HepG2 (cell line): ENCODE measurements around the gene RPP25L. TPM values are rescaled to one million over a fixed set of nuclear protein-coding genes. Genes with fewer than 3 reads are reported as not detected.

ENCODE experiments used
- CBFB ChIP-seq: sonication (generic); formaldehyde crosslinking; IDR thresholded peaks from 2 replicates; pipeline ENCODE4 v1.4.0; 2020; ENCODE audit warnings: missing genetic modification reagents
- GABPB1 ChIP-seq: IDR thresholded peaks from 2 replicates; pipeline ENCODE4 v1.6.1; 2016; ENCODE audit warnings: mild to moderate bottlenecking, missing genetic modification reagents, moderate library complexity, missing compliant biosample characterization
- LCORL ChIP-seq, 2 experiments: fragments of 450-650 bp in 1 of 2; sonication (generic) in 1 of 2; formaldehyde crosslinking in 1 of 2; IDR thresholded peaks; 2 replicates each; pipeline versions ENCODE4 v1.5.0 to v1.6.1; 2017 to 2020; ENCODE audit warnings: antibody characterized with exemption in 1 of 2, missing genetic modification reagents in 1 of 2
- MTF2 ChIP-seq: sonication (generic); formaldehyde crosslinking; IDR thresholded peaks from 2 replicates; pipeline ENCODE4 v1.5.0; 2020; ENCODE audit warnings: missing genetic modification reagents, borderline replicate concordance
- POLR2G ChIP-seq: fragments of 200-400 bp; formaldehyde crosslinking; IDR thresholded peaks from 2 replicates; pipeline ENCODE4 v1.6.1; 2018; ENCODE audit warnings: mild to moderate bottlenecking, low read depth, low read length, moderate library complexity
- ZFX ChIP-seq: sonication (generic); formaldehyde crosslinking; IDR thresholded peaks from 2 replicates; pipeline ENCODE4 v1.4.0; 2020; ENCODE audit warnings: mild to moderate bottlenecking, low read depth, missing genetic modification reagents, moderate library complexity
- ZFY ChIP-seq: sonication (generic); formaldehyde crosslinking; IDR thresholded peaks from 2 replicates; pipeline ENCODE4 v1.4.0; 2020; ENCODE audit warnings: missing genetic modification reagents
- ZNF124 ChIP-seq: sonication (generic); formaldehyde crosslinking; IDR thresholded peaks from 2 replicates; pipeline ENCODE4 v1.4.0; 2020; ENCODE audit warnings: missing genetic modification reagents
- ZNF263 ChIP-seq: sonication (generic); formaldehyde crosslinking; IDR thresholded peaks from 2 replicates; pipeline ENCODE4 v1.4.0; 2020; ENCODE audit warnings: missing genetic modification reagents
- ZNF317 ChIP-seq: sonication (generic); formaldehyde crosslinking; IDR thresholded peaks from 2 replicates; pipeline ENCODE4 v1.5.0; 2020; ENCODE audit warnings: mild to moderate bottlenecking, missing genetic modification reagents
- ZSCAN21 ChIP-seq: sonication (generic); formaldehyde crosslinking; IDR thresholded peaks from 2 replicates; pipeline ENCODE4 v1.8.0; 2022; ENCODE audit warnings: mild to moderate bottlenecking, missing genetic modification reagents, moderate library complexity, borderline replicate concordance
- polyA plus RNA-seq, 8 experiments: library from polyadenylated mRNA; depleted of rRNA in 3 of 8; stranded (reverse) in 7 of 8; unstranded in 1 of 8; fragments of >200 nt; fragmentation: Illumina TruSeq in 4 of 8; extraction: Trizol in 4 of 8; gene quantifications; 2 replicates each; pipeline versions ENCODE4 v1.2.1 to v1.2.3, GENCODE V29; 2011 to 2016; ENCODE audit warnings: low read depth in 4 of 8, missing spikeins in 1 of 8, mixed read lengths in 1 of 8; ENCODE audit not compliant: insufficient read depth in 1 of 8
- total RNA-seq, 5 experiments: library from RNA; depleted of rRNA; stranded (reverse); fragments of >200 nt; fragmentation: Illumina TruSeq; extraction: Trizol; gene quantifications; 2 replicates each; pipeline ENCODE4 v1.2.3, GENCODE V29; 2016; ENCODE audit warnings: low read depth in 1 of 5
- TF ChIP-seq, protein P1 (sequence below): sonication (generic); formaldehyde crosslinking; IDR thresholded peaks from 2 replicates; pipeline ENCODE4 v1.5.0; 2020; ENCODE audit warnings: mild to moderate bottlenecking, missing genetic modification reagents, moderate library complexity
- TF ChIP-seq, protein P2 (sequence below): sonication (generic); formaldehyde crosslinking; IDR thresholded peaks from 2 replicates; pipeline ENCODE4 v1.9.0; 2022; ENCODE audit warnings: low read depth, missing genetic modification reagents
- TF ChIP-seq, protein P3 (sequence below): sonication (generic); formaldehyde crosslinking; IDR thresholded peaks from 2 replicates; pipeline ENCODE4 v1.4.0; 2020; ENCODE audit warnings: mild to moderate bottlenecking, missing genetic modification reagents

The RPP25L gene
- total and polyA plus RNA-seq, 2 of the 13 experiments (the other 11 are each of a cell fraction or from before 2014, with no cell fraction given): 24.5 to 27.3 TPM

DNA sequence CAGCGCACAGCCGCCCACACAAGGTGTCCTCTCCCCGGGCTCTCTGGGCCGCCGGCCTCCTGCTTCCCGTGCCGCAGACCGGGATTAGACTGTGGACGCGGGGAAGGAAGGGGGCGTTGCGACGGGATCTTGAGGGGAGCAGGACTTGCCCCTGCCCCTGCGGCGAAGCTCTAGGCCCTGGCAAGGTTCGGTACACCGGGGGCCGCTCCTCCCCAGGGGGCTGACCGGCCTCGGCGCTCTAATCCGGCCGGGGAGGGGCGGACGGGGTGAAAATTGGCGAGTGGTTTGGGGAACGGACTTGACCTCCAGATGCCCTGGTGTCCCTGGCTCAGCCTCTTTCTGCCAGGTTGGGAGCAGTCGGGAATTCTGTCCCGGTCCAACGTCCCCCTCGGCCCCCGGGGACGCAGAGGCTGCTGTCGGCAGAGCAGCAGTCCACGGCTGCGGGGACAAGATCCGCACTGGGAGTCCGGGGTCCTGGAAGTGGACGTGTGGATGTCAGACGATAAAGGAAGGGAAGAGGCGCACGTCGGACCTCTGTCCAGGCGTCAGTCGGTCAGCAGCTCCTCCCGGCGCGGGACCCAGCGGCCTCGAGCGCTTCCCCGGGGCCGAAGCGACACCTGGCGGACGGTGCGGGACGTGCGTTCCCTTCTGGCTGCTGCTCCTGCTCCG lies 20.5 kb downstream of the RPP25L start (continued):
- TF ChIP-seq LCORL (IDR thresholded peaks at IDR 0.05): no peak
- peak; percentile 61 for TF ChIP-seq LCORL (CRISPR knock-in tag; IDR thresholded peaks at IDR 0.05)
- TF ChIP-seq, protein P1, sequence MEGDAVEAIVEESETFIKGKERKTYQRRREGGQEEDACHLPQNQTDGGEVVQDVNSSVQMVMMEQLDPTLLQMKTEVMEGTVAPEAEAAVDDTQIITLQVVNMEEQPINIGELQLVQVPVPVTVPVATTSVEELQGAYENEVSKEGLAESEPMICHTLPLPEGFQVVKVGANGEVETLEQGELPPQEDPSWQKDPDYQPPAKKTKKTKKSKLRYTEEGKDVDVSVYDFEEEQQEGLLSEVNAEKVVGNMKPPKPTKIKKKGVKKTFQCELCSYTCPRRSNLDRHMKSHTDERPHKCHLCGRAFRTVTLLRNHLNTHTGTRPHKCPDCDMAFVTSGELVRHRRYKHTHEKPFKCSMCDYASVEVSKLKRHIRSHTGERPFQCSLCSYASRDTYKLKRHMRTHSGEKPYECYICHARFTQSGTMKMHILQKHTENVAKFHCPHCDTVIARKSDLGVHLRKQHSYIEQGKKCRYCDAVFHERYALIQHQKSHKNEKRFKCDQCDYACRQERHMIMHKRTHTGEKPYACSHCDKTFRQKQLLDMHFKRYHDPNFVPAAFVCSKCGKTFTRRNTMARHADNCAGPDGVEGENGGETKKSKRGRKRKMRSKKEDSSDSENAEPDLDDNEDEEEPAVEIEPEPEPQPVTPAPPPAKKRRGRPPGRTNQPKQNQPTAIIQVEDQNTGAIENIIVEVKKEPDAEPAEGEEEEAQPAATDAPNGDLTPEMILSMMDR (CRISPR knock-in tag): peak; percentile 98
- peak; percentile 42; the same call in 1 of the 2 replicates for TF ChIP-seq CBFB (CRISPR knock-in tag)
- TF ChIP-seq GABPB1 (CRISPR knock-in tag): peak; percentile 54; the same call in 1 of the 2 replicates
- 0 out of 2 replicates have a peak, but pooled peaks have one; percentile 21 for TF ChIP-seq ZNF317 (CRISPR knock-in tag)
- peak; percentile 65; the same call in 1 of the 2 replicates for TF ChIP-seq ZSCAN21 (CRISPR knock-in tag)
- TF ChIP-seq POLR2G: no peak
- TF ChIP-seq ZNF263: peak; percentile 68; the same call in 1 of the 2 replicates
- TF ChIP-seq, protein P2, sequence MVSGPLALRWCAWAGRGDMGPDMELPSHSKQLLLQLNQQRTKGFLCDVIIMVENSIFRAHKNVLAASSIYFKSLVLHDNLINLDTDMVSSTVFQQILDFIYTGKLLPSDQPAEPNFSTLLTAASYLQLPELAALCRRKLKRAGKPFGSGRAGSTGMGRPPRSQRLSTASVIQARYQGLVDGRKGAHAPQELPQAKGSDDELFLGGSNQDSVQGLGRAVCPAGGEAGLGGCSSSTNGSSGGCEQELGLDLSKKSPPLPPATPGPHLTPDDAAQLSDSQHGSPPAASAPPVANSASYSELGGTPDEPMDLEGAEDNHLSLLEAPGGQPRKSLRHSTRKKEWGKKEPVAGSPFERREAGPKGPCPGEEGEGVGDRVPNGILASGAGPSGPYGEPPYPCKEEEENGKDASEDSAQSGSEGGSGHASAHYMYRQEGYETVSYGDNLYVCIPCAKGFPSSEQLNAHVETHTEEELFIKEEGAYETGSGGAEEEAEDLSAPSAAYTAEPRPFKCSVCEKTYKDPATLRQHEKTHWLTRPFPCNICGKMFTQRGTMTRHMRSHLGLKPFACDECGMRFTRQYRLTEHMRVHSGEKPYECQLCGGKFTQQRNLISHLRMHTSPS (CRISPR knock-in tag): no peak
- peak; percentile 53 for TF ChIP-seq ZFX (CRISPR knock-in tag)
- TF ChIP-seq ZFY: peak; percentile 22; the same call in 1 of the 2 replicates
- 0 out of 2 replicates have a peak, but pooled peaks have one; percentile 34 for TF ChIP-seq ZNF124 (CRISPR knock-in tag)
- TF ChIP-seq, protein P3, sequence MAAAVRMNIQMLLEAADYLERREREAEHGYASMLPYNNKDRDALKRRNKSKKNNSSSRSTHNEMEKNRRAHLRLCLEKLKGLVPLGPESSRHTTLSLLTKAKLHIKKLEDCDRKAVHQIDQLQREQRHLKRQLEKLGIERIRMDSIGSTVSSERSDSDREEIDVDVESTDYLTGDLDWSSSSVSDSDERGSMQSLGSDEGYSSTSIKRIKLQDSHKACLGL (CRISPR knock-in tag): 0 out of 2 replicates have a peak, but pooled peaks have one; percentile 28
- TF ChIP-seq MTF2: peak; percentile 95; the same call in 1 of the 2 replicates
- TF ChIP-seq, all 625 proteins: peak for 52
